Cardiac fibroblast (primary cell): ENCODE measurements around the gene SH2D7.

Source experiments
- DNase-seq, 2 donors: peaks; one replicate each; pipeline versions ENCODE4 v3.0.0 to v3.0.0-alpha.2; 2010; ENCODE audit warnings: low read depth in 2 of 2
- H3K4me3 ChIP-seq, 2 donors: replicated peaks in 1 of 2; 1 replicate in 1 of 2; 2 replicates in 1 of 2; pipeline ENCODE4 v1.5.1; 2011; ENCODE audit warnings: low read depth in 2 of 2, low read length in 2 of 2, mild to moderate bottlenecking in 2 of 2, moderate library complexity in 1 of 2
- CTCF ChIP-seq: IDR thresholded peaks from one replicate; pipeline ENCODE4 v1.5.1; 2011; ENCODE audit warnings: low read depth, mild to moderate bottlenecking, low read length, inconsistent platforms

Gene SH2D7

GRCh38 chr15:78072080-78072892 lies 20.1 kb upstream of the SH2D7 start:
- DNase-seq: peak; percentile 83 to 92
- peak overlapping the region in 1 of 2 donors; percentile 5 for H3K4me3 ChIP-seq
- no peak for TF ChIP-seq CTCF

- DNase-seq: no peak
- no peak for TF ChIP-seq CTCF
- H3K4me3 ChIP-seq: no peak overlapping the region
These were observed 19.1 kb upstream of the SH2D7 start for GRCh38 chr15:78073046-78073787.

GRCh38 chr15:78075490-78076230 lies 16.7 kb upstream of the SH2D7 start:
- no peak for TF ChIP-seq CTCF
- DNase-seq: peak; percentile 92 to 96
- peak overlapping the region; percentile 72 to 87 for H3K4me3 ChIP-seq

GRCh38 chr15:78076231-78077052 lies 15.9 kb upstream of the SH2D7 start:
- H3K4me3 ChIP-seq: peak overlapping the region; percentile 72 to 87
- peak; percentile 20 for TF ChIP-seq CTCF
- peak in 1 of 2 donors; percentile 39 for DNase-seq

GRCh38 chr15:78077053-78077870 lies 15.1 kb upstream of the SH2D7 start, which contains the start of gene TBC1D2B:
TBC1D2B (minus strand) TSS chr15:78077711; CDS start chr15:78077652, 59 bp downstream.
- peak within 1 kb of the TSS; percentile 72 to 87 for H3K4me3 ChIP-seq
- no peak for TF ChIP-seq CTCF
- DNase-seq: peak; percentile 58 to 65
